ENCODE results near the gene MAST4.

The MAST4 gene

DNA sequence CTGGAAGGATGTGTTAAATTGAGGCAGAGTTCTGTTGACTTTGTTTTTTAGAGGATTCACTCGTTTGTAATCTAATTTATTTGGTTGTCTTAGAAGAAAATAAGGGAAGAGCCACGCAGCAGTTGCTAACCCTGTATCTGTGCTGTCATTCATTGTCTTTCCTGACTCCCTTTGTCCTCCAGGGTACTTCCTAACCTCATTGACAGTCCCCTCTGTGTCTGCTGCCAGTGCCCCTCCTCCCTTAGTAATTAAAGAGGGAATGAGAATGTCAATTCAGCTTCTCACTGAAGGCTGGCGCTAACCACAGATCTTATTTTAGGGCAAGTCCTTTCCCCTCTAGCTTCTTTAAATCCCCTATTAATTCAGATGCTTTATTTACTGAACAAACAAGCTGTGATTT lies 84.0 kb downstream of the MAST4 start:
- Histone ChIP-seq H3K4me3 (replicated peaks; ENCODE audit: insufficient read depth, low read length) (no peak overlapping the region), H3K27ac (replicated peaks) (no peak overlapping the region), H3K27me3 (ENCODE audit: insufficient read depth, poor library complexity, severe bottlenecking) (no peaks in the 10 kb centered on the region)
- no peak for TF ChIP-seq SPI1 (IDR thresholded peaks at IDR 0.05; ENCODE audit: borderline replicate concordance, low read depth)
- TF ChIP-seq GABPA (IDR thresholded peaks at IDR 0.05; ENCODE audit: low read depth), result no peak
- TF ChIP-seq, protein P1, sequence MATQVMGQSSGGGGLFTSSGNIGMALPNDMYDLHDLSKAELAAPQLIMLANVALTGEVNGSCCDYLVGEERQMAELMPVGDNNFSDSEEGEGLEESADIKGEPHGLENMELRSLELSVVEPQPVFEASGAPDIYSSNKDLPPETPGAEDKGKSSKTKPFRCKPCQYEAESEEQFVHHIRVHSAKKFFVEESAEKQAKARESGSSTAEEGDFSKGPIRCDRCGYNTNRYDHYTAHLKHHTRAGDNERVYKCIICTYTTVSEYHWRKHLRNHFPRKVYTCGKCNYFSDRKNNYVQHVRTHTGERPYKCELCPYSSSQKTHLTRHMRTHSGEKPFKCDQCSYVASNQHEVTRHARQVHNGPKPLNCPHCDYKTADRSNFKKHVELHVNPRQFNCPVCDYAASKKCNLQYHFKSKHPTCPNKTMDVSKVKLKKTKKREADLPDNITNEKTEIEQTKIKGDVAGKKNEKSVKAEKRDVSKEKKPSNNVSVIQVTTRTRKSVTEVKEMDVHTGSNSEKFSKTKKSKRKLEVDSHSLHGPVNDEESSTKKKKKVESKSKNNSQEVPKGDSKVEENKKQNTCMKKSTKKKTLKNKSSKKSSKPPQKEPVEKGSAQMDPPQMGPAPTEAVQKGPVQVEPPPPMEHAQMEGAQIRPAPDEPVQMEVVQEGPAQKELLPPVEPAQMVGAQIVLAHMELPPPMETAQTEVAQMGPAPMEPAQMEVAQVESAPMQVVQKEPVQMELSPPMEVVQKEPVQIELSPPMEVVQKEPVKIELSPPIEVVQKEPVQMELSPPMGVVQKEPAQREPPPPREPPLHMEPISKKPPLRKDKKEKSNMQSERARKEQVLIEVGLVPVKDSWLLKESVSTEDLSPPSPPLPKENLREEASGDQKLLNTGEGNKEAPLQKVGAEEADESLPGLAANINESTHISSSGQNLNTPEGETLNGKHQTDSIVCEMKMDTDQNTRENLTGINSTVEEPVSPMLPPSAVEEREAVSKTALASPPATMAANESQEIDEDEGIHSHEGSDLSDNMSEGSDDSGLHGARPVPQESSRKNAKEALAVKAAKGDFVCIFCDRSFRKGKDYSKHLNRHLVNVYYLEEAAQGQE (IDR thresholded peaks at IDR 0.05; ENCODE audit: insufficient replicate concordance, low read depth), result no peak
- no peak for TF ChIP-seq POLR2AphosphoS5 (IDR thresholded peaks at IDR 0.05; ENCODE audit: low read depth)
- TF ChIP-seq, protein P2, sequence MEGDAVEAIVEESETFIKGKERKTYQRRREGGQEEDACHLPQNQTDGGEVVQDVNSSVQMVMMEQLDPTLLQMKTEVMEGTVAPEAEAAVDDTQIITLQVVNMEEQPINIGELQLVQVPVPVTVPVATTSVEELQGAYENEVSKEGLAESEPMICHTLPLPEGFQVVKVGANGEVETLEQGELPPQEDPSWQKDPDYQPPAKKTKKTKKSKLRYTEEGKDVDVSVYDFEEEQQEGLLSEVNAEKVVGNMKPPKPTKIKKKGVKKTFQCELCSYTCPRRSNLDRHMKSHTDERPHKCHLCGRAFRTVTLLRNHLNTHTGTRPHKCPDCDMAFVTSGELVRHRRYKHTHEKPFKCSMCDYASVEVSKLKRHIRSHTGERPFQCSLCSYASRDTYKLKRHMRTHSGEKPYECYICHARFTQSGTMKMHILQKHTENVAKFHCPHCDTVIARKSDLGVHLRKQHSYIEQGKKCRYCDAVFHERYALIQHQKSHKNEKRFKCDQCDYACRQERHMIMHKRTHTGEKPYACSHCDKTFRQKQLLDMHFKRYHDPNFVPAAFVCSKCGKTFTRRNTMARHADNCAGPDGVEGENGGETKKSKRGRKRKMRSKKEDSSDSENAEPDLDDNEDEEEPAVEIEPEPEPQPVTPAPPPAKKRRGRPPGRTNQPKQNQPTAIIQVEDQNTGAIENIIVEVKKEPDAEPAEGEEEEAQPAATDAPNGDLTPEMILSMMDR (IDR thresholded peaks at IDR 0.05; ENCODE audit: insufficient read depth, low read length), result no peak
- DNase-seq (ENCODE audit: low read depth in 1 of 2, low spot score in 1 of 2), result no peak

DNA sequence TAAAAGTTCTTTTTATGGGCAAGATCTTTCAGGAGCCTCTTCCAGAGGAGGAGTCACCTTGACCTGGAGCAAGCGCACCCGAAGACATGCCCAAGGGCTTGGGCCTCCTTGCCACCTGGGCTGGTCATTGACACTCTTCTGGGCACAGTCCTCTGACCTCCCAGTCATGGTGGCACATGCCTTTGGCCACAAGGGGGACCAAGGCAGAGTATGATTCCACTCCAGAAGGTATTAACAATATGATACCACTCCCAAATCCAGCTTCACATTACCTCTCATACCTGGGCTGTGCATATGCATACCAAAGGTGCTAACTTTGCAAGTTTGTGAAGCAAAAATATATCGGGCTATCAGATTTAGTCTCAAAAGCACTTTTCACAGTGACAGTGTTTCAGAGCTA lies 84.6 kb downstream of the MAST4 start:
- Histone ChIP-seq H3K27ac (replicated peaks) (no peak overlapping the region), H3K27me3 (ENCODE audit: insufficient read depth, poor library complexity, severe bottlenecking) (no peaks in the 10 kb centered on the region), H3K4me3 (replicated peaks; ENCODE audit: insufficient read depth, low read length) (no peak overlapping the region)
- no peak for DNase-seq (ENCODE audit: low read depth in 1 of 2, low spot score in 1 of 2)
- TF ChIP-seq GABPA (IDR thresholded peaks at IDR 0.05; ENCODE audit: low read depth) (no peak), POLR2AphosphoS5 (IDR thresholded peaks at IDR 0.05; ENCODE audit: low read depth) (no peak), SPI1 (IDR thresholded peaks at IDR 0.05; ENCODE audit: borderline replicate concordance, low read depth) (no peak)
- TF ChIP-seq, protein P1 (IDR thresholded peaks at IDR 0.05; ENCODE audit: insufficient replicate concordance, low read depth), result no peak
- TF ChIP-seq, protein P2 (IDR thresholded peaks at IDR 0.05; ENCODE audit: insufficient read depth, low read length), result no peak

DNA sequence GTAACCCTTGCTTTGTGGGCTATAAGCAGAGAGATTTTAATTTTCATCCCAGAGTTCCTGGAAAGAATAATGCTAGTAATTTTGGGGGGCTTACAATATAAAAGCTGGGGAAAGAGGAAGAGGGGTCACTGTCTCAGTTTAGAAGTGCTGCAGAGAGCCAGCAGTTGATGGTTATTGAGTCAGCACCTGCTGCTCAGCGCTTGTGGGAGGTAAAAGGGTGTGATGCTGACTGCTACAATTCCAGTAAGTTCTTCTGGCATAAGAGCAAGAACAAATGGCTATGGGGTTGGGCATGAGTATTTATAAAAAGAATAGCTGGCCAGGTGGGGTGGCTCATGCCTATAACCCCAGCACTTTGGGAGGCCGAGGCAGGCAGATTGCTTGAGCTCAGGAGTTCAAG lies 88.5 kb downstream of the MAST4 start:
- no peak overlapping the region for H3K27ac ChIP-seq (replicated peaks)
- H3K4me3 ChIP-seq (replicated peaks; ENCODE audit: insufficient read depth, low read length), result no peak overlapping the region
- H3K27me3 ChIP-seq (ENCODE audit: insufficient read depth, poor library complexity, severe bottlenecking), result no peaks in the 10 kb centered on the region
- no peak for DNase-seq (ENCODE audit: low read depth in 1 of 2, low spot score in 1 of 2)
- TF ChIP-seq POLR2AphosphoS5 (IDR thresholded peaks at IDR 0.05; ENCODE audit: low read depth) (no peak), SPI1 (IDR thresholded peaks at IDR 0.05; ENCODE audit: borderline replicate concordance, low read depth) (no peak), GABPA (IDR thresholded peaks at IDR 0.05; ENCODE audit: low read depth) (no peak)
- TF ChIP-seq, protein P2 (IDR thresholded peaks at IDR 0.05; ENCODE audit: insufficient read depth, low read length), result no peak
- TF ChIP-seq, protein P1 (IDR thresholded peaks at IDR 0.05; ENCODE audit: insufficient replicate concordance, low read depth), result no peak
